GM12891 (cell line): ENCODE data around the gene SLC26A11.
A peak's percentile ranks its signal among the peaks of the same experiment; 100 is the strongest.
"Not testable (repeated sequence)": the region's sequence is repeated elsewhere in the genome, so short reads cannot be mapped to it uniquely, and the experiment has no call there.

ENCODE experiments used
- DNase-seq: peaks from one replicate; pipeline ENCODE4 v3.0.0; 2011; ENCODE audit warnings: low spot score; ENCODE audit not compliant: insufficient read length
- FAIRE-seq: peaks from 2 replicates; lab custom pipeline; 2011; peaks lifted over from hg19 to GRCh38; lab: Jason Lieb, UNC
- PAX5 ChIP-seq: IDR thresholded peaks from 2 replicates; pipeline ENCODE4 v1.6.1; 2011; ENCODE audit warnings: low read length, moderate library complexity, mild to moderate bottlenecking; ENCODE audit not compliant: insufficient read depth, severe bottlenecking
- POLR2A ChIP-seq: IDR thresholded peaks from 2 replicates; pipeline ENCODE4 v1.6.1; 2011; ENCODE audit warnings: low read depth, low read length, control low read depth
- POLR2AphosphoS5 ChIP-seq: IDR thresholded peaks from 2 replicates; pipeline ENCODE4 v1.6.1; 2011; ENCODE audit warnings: low read depth, low read length, control low read depth
- POU2F2 ChIP-seq: IDR thresholded peaks from 2 replicates; pipeline ENCODE4 v1.6.1; 2011; ENCODE audit warnings: low read depth, mild to moderate bottlenecking, control low read depth, low read length, moderate library complexity
- SPI1 ChIP-seq: IDR thresholded peaks from 2 replicates; pipeline ENCODE4 v1.6.1; 2011; ENCODE audit warnings: low read depth, low read length, control low read depth
- TAF1 ChIP-seq: IDR thresholded peaks from 2 replicates; pipeline ENCODE4 v1.6.1; 2011; ENCODE audit warnings: low read depth, low read length, control low read depth

The SLC26A11 gene

DNA sequence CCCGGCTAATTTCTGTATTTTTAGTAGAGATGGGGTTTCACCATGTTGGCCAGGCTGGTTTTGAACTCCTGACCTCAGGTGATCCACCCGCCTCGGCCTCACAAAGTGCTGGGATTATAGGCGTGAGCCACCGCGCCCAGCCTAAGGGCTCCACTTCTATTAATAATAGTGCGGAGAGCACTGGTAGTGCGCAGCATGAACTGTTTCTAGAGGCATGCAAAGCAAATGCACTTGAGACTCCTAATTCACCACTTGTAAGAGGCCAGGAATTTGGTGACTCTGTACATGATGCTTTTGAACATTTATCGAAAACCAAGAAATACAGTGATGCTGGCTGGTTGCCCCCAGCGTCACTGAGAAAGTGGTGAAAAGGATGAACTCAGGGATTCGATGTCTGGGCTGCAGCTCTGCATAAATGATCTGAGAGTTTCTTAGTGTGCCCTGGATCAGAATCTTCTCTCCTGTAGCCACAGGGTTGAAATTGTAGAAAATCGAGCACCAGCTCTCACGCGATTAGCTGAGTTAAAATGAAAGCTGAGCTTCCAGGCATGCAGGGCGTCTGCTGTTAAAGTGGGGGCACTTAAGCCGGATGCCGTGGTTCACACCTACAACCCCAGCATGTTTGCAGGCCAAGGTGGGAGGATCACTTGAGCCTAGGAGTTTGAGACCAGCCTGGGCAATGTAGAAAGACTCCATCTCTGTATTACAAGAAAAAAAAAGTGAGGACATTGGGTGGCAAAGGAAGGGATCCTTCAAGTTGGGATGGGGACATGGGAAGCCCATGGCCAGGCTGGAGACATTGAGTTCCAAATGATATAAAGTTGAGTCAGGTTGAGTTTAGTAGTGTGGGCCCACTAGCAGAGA, 45.2 kb downstream of the SLC26A11 start:
- TF ChIP-seq PAX5 (no peak), POLR2A (no peak), TAF1 (no peak), SPI1 (no peak), POLR2AphosphoS5 (no peak), POU2F2 (no peak)
- FAIRE-seq (peak; percentile 75), DNase-seq (no peak)

DNA sequence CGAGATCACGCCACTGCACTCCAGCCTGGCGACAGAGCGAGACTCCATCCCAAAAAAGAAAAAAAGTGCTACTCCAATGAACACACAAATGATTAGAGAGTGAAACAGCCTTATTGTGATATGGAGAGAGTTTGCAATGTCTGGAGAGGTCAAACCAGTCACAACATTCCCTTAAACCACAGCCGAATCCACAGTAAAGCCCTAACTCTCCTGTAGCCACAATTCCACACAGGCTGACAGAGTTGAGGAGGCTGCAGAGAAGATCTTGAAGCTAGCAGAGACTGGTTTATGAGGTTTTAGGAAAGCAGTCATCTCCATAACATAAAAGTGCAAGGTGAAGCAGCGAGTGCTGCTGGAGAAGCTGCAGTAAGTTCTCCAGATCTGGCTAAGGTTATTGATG, 47.2 kb downstream of the SLC26A11 start:
- DNase-seq (no peak), FAIRE-seq (no peak)
- no peak for TF ChIP-seq POLR2AphosphoS5
- no peak for TF ChIP-seq POU2F2
- no peak for TF ChIP-seq POLR2A
- no peak for TF ChIP-seq SPI1
- no peak for TF ChIP-seq TAF1
- TF ChIP-seq PAX5: no peak

DNA sequence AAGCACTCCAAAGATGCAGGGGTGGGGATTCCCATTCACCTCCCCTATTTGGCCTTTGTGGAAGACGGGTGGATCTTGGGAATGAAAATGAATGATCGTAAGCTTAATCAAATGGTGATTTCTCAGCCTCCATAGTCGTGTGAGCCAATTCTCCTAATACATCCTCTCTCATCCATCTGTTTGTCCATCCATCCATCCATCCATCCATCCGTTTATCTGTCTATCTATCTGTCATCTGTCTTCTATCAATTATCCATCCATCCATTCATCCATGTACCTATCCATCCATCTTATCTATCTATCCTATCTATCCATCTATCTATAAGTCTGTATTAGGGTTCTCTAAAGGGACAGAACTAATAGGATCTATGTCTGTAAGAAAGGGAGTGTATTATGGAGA, 48.2 kb downstream of the SLC26A11 start:
- TF ChIP-seq POLR2AphosphoS5: no peak
- TF ChIP-seq TAF1: no peak
- TF ChIP-seq PAX5: no peak
- DNase-seq (no peak), FAIRE-seq (no peak)

DNA sequence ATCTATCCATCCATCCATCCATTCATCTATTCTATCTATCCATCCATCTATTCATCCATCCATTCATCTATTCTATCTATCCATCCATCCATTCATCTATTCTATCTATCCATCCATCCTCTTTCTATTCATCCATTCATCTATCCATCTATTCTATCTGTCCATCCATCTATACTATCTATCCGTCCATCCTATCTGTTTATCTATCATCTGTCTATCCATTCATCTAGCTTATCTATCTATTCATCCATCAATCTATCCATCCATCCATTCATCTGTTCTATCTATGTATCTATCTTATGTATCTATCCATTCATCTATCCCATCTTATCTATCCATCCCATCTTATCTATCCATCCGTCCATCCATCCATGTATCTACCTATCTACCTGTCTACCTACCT, 49.2 kb downstream of the SLC26A11 start:
- no peak for DNase-seq
- TF ChIP-seq PAX5 (no peak), POLR2A (no peak), POLR2AphosphoS5 (no peak), SPI1 (no peak), TAF1 (no peak), POU2F2 (no peak)
- no peak for FAIRE-seq

DNA sequence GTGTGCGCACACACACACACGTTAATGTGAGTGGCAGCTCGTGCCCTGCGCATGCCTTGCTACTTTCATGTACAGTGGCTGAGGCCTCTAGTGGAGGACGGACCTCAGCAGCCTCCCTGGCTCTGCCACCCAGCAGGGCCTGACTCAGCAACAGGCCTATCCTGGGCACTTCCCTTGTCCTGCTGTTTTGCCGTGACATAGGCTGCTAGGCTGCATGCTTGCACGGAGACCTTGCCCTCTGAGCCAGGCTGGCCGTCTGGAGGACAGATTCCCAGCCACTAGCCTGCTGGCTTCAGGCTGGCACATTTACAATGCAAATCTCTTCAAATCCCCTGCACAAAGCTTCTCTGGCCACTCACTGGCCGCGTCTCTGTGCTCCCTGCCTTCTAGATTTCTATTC, 49.9 kb downstream of the SLC26A11 start:
- FAIRE-seq (no peak), DNase-seq (no peak)
- TF ChIP-seq POLR2A (no peak), POLR2AphosphoS5 (no peak), POU2F2 (no peak), SPI1 (no peak), PAX5 (no peak), TAF1 (no peak)

DNA sequence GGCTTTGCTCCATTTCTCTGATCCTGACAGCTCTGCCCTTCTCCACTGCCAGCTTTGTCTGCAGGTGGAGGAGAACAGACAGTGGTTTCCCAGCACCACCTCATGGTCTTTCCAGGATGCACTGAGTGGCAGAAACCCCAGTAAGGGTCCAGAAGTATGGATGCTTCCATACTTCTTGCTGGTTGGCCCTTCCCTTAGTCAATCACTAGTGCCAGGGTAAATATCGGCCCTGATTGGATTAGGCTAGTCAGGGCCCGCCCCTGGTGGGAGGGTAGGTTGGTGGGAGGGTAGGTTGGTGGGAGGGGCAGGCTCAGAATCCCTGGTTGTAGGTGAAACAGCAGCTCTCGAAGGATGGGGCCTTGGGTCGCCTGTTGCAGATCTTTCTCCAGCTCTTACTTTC, 50.6 kb downstream of the SLC26A11 start:
- DNase-seq: no peak
- TF ChIP-seq PAX5 (no peak), SPI1 (no peak), TAF1 (no peak), POU2F2 (no peak), POLR2AphosphoS5 (no peak), POLR2A (no peak)
- FAIRE-seq: no peak

DNA sequence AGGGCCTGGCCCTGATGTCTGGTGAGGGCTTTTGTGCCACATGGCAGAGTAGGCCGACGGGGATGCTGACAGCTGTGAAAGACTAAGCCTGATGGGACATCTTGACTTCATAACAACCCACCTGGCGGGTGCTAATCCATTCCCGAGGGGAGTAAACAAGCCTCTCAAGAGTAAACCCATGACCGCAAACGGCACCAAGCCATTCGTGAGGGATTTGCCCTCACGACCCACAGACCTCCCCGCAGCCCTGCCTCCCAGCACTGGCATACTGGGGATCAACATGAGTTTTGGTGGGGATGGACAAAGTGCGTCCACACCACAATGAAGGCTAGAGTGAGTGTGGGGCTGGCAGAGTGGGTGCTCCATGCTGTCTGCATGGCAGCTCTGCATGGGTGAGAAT, 52.1 kb downstream of the SLC26A11 start:
- no peak for TF ChIP-seq POU2F2
- no peak for TF ChIP-seq PAX5
- TF ChIP-seq TAF1: no peak
- TF ChIP-seq SPI1: no peak
- no peak for TF ChIP-seq POLR2A
- no peak for TF ChIP-seq POLR2AphosphoS5
- no peak for DNase-seq
- FAIRE-seq: no peak

DNA sequence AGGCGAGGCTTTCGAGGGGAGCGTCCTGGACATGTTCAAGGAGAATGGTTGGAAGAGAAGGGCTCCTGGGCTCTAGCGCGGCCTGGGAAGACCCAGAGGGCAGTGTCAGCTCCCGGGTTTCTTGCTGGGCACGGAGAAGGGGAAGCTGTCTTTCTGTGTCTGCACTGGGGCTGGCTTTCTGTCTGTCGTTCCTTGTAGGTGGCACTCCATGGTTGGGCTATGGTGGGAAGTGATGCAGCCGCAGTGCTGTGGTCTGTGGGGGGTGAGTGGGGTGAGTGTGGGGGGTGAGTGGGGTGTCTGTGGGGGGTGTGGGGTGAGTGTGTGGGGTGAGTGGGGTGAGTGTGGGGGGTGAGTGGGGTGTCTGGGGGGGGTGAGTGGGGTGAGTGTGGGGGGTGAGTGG, 54.1 kb downstream of the SLC26A11 start:
- FAIRE-seq (no peak), DNase-seq (no peak)
- TF ChIP-seq SPI1 (no peak), PAX5 (no peak), POLR2AphosphoS5 (no peak), TAF1 (no peak), POLR2A (no peak), POU2F2 (no peak)

DNA sequence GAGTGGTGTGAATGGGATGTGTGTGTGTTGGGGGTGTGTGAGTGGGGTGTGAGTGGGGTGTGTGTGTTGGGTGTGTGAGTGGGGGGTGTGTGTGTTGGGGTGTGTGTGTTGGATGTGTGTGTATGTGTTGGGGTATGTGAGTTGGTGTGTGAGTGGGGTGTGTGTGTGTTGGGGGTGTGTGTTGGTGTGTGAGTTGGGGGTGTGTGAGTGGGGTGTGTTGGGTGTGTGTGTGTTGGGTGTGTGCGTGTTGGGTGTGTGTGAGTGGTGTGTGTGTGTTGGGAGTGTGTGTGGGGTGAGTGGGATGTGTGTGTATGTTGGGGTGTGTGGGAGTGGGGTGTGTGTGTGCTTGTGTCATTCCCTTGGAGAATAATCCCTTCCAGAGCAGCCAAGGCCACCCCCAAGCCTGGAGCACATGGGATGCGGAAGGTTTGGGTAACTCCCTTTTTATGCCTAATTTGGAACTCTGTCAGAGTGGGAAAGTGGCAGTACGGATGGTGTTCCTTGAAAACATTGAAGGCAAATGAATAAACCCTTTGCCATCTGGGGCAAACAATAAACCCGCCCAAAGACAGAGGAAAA, 54.7 kb downstream of the SLC26A11 start:
- peak; percentile 66 for FAIRE-seq

DNA sequence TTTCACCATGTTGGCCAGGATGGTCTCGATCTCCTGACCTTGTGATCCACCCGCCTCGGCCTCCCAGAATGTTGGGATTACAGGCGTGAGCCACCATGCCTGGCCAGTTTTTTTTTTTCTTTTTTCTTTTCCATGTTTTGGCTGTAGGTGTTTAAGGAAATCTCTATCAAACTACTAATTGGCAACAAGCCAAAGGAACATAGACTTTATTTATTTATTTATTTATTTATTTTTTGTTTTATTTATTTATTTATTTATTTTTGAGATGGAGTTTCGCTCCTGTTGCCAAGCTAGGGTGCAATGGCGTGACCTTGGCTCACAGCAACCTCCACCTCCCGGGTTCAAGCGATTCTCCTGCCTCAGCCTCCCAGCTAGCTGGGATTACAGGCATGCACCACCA, 55.6 kb downstream of the SLC26A11 start:
- DNase-seq, FAIRE-seq: not testable (repeated sequence)

More for the DNA sequence above, 54.7 kb downstream of the SLC26A11 start:
- no peak for DNase-seq
- TF ChIP-seq SPI1 (no peak), POU2F2 (no peak), POLR2AphosphoS5 (no peak), PAX5 (no peak), TAF1 (no peak), POLR2A (no peak)
